H9 (cell line): Measurements from ENCODE around the gene SMC3. TPM values are rescaled to one million over a fixed set of nuclear protein-coding genes. Genes with fewer than 3 reads are reported as not detected.
"Not testable (repeated sequence)": the region's sequence is repeated elsewhere in the genome, so short reads cannot be mapped to it uniquely, and the experiment has no call there.

Experiments
- DNase-seq: peaks from one replicate; pipeline ENCODE4 v3.0.0-alpha.2; 2017
- H2AFZ ChIP-seq: one replicate; pipeline ENCODE4 v1.6.1; 2013; ENCODE audit warnings: mild to moderate bottlenecking, low read length, control low read depth, moderate library complexity
- H2AK5ac ChIP-seq: 2 replicates; pipeline ENCODE4 v1.6.1; 2013; ENCODE audit warnings: low read length, control low read depth, mixed read lengths; ENCODE audit not compliant: insufficient read length
- H2BK120ac ChIP-seq: one replicate; pipeline ENCODE4 v1.6.1; 2013; ENCODE audit warnings: low read depth, mild to moderate bottlenecking, low read length, control low read depth, inconsistent platforms; ENCODE audit not compliant: poor library complexity, severe bottlenecking
- H2BK12ac ChIP-seq: 2 replicates; pipeline ENCODE4 v1.6.1; 2013; ENCODE audit warnings: low read length, control low read depth, mixed read lengths, low read depth; ENCODE audit not compliant: insufficient read length
- H2BK15ac ChIP-seq: 2 replicates; pipeline ENCODE4 v1.6.1; 2013; ENCODE audit warnings: low read depth, low read length, control low read depth
- H2BK20ac ChIP-seq: one replicate; pipeline ENCODE4 v1.6.1; 2013; ENCODE audit warnings: low read depth, mild to moderate bottlenecking, low read length, control low read depth, inconsistent platforms; ENCODE audit not compliant: poor library complexity, severe bottlenecking
- H2BK5ac ChIP-seq: 2 replicates; pipeline ENCODE4 v1.6.1; 2013; ENCODE audit warnings: low read length, control low read depth, mixed read lengths; ENCODE audit not compliant: insufficient read length
- H3K14ac ChIP-seq: 2 replicates; pipeline ENCODE4 v1.6.1; 2013; ENCODE audit warnings: low read length, control low read depth; ENCODE audit not compliant: insufficient read depth
- H3K18ac ChIP-seq: 2 replicates; pipeline ENCODE4 v1.6.1; 2013; ENCODE audit warnings: low read depth, mild to moderate bottlenecking, mixed read lengths, low read length, control low read depth; ENCODE audit not compliant: insufficient read length
- H3K23ac ChIP-seq: 2 replicates; pipeline ENCODE4 v1.6.1; 2013; ENCODE audit warnings: low read length, control low read depth, mixed read lengths, low read depth; ENCODE audit not compliant: insufficient read length
- H3K23me2 ChIP-seq: 2 replicates; pipeline ENCODE4 v1.6.1; 2013; ENCODE audit warnings: low read depth, mild to moderate bottlenecking, mixed read lengths, low read length, control low read depth; ENCODE audit not compliant: insufficient read length, poor library complexity, severe bottlenecking
- H3K27ac ChIP-seq: 2 replicates; pipeline ENCODE4 v1.5.1; 2013; ENCODE audit warnings: low read length, control low read depth, mixed read lengths, low read depth; ENCODE audit not compliant: insufficient read length
- H3K27me3 ChIP-seq: 2 replicates; pipeline ENCODE4 v1.6.1; 2013; ENCODE audit warnings: low read length, control low read depth, inconsistent platforms; ENCODE audit not compliant: insufficient read depth
- H3K4ac ChIP-seq: 2 replicates; pipeline ENCODE4 v1.6.1; 2013; ENCODE audit warnings: low read depth, mild to moderate bottlenecking, control low read depth, inconsistent platforms, low read length, moderate library complexity
- H3K4me1 ChIP-seq: 2 replicates; pipeline ENCODE4 v1.6.1; 2013; ENCODE audit warnings: low read length, control low read depth, inconsistent platforms; ENCODE audit not compliant: insufficient read depth
- H3K4me2 ChIP-seq: 2 replicates; pipeline ENCODE4 v1.6.1; 2013; ENCODE audit warnings: low read length, control low read depth, mixed read lengths; ENCODE audit not compliant: insufficient read length, insufficient read depth
- H3K56ac ChIP-seq: 2 replicates; pipeline ENCODE4 v1.6.1; 2013; ENCODE audit warnings: low read depth, mild to moderate bottlenecking, mixed read lengths, low read length, control low read depth; ENCODE audit not compliant: insufficient read length
- H3K79me1 ChIP-seq: 2 replicates; pipeline ENCODE4 v1.6.1; 2013; ENCODE audit warnings: low read depth, mild to moderate bottlenecking, moderate library complexity, low read length, control low read depth, inconsistent platforms; ENCODE audit not compliant: insufficient read depth, poor library complexity, severe bottlenecking
- H3K79me2 ChIP-seq: 2 replicates; pipeline ENCODE4 v1.6.1; 2013; ENCODE audit warnings: low read length, control low read depth, inconsistent platforms; ENCODE audit not compliant: insufficient read depth
- H3K9ac ChIP-seq: 2 replicates; pipeline ENCODE4 v1.6.1; 2013; ENCODE audit warnings: low read length, control low read depth, mixed read lengths; ENCODE audit not compliant: insufficient read length; ENCODE audit errors: extremely low read depth
- H3K9me3 ChIP-seq: one replicate; pipeline ENCODE4 v1.6.1; 2013; ENCODE audit warnings: low read depth, low read length, inconsistent platforms; ENCODE audit not compliant: control insufficient read depth
- H3T11ph ChIP-seq: one replicate; pipeline ENCODE4 v1.6.1; 2013; ENCODE audit warnings: mild to moderate bottlenecking, low read length, control low read depth, inconsistent platforms
- H4K20me1 ChIP-seq: one replicate; pipeline ENCODE4 v1.6.1; 2013; ENCODE audit not compliant: control insufficient read depth, insufficient read length, insufficient read depth
- H4K5ac ChIP-seq: 2 replicates; pipeline ENCODE4 v1.6.1; 2013; ENCODE audit warnings: low read depth, mild to moderate bottlenecking, mixed read lengths, low read length, control low read depth; ENCODE audit not compliant: insufficient read length
- H4K8ac ChIP-seq: replicated peaks from 2 replicates; pipeline ENCODE4 v1.6.1; 2013; ENCODE audit warnings: low read length, control low read depth, mixed read lengths, low read depth; ENCODE audit not compliant: insufficient read length
- H4K91ac ChIP-seq: 2 replicates; pipeline ENCODE4 v1.6.1; 2013; ENCODE audit warnings: low read depth, mild to moderate bottlenecking, moderate library complexity, mixed read lengths, low read length, control low read depth; ENCODE audit not compliant: insufficient read length
- H3K27ac Mint-ChIP-seq, 3 experiments: 2 replicates in 2 of 3; 3 replicates in 1 of 3; pipeline ENCODE4 v1.8.0; 2020 to 2021; ENCODE audit warnings: mixed read lengths in 3 of 3, mild to moderate bottlenecking in 1 of 3, moderate library complexity in 1 of 3
- H3K27me3 Mint-ChIP-seq: 2 replicates; pipeline ENCODE4 v1.8.0; 2021; ENCODE audit warnings: low read depth, mild to moderate bottlenecking, moderate library complexity, mixed read lengths
- H3K36me3 Mint-ChIP-seq, 3 experiments: 2 replicates in 2 of 3; 3 replicates in 1 of 3; pipeline ENCODE4 v1.8.0; 2020 to 2021; ENCODE audit warnings: low read depth in 3 of 3, mixed read lengths in 3 of 3; ENCODE audit not compliant: insufficient read depth in 1 of 3
- H3K4me1 Mint-ChIP-seq, 2 experiments: 2 replicates each; pipeline ENCODE4 v1.8.0; 2020; ENCODE audit warnings: mixed read lengths in 2 of 2
- H3K4me3 Mint-ChIP-seq, 2 experiments: 2 replicates in 1 of 2; 3 replicates in 1 of 2; pipeline ENCODE4 v1.8.0; 2020 to 2021; ENCODE audit warnings: mild to moderate bottlenecking in 2 of 2, mixed read lengths in 2 of 2, moderate library complexity in 1 of 2
- H3K9me3 Mint-ChIP-seq, 2 experiments: 2 replicates in 1 of 2; 3 replicates in 1 of 2; pipeline ENCODE4 v1.8.0; 2020; ENCODE audit warnings: mild to moderate bottlenecking in 2 of 2, mixed read lengths in 2 of 2, moderate library complexity in 1 of 2
- WGBS: extraction: QIAGEN DNeasy Blood & Tissue Kit; methylation state at CpG from one replicate; pipeline ENCODE4 v1.1.7; 2013; ENCODE audit warnings: missing lambda C conversion rate, low lambda C conversion rate, mixed read lengths; ENCODE audit not compliant: insufficient read length; ENCODE audit errors: extremely low coverage; 5-methylcytosine and 5-hydroxymethylcytosine counted together
- total RNA-seq: library from RNA; stranded (reverse); gene quantifications from 2 replicates; pipeline ENCODE4 v1.2.1, GENCODE V29; 2021
- TF ChIP-seq, protein P1 (sequence below): fragments of 200-600 bp; sonication (generic); conservative IDR thresholded peaks from 3 replicates; pipeline ENCODE4 v1.8.0; 2021; ENCODE audit warnings: antibody characterized with exemption, mild to moderate bottlenecking

The SMC3 gene
- total RNA-seq, 1 experiment from 2014 or later, result 82.4 TPM

GRCh38 chr10:110638319-110638718 lies 70.8 kb downstream of the SMC3 start:
- no CpG with 5 or more reads among the region's 3 CpGs for WGBS
- no peak overlapping the region for H2AFZ ChIP-seq
- Mint-ChIP-seq H3K36me3 (peaks cover 0 to 2% (median 0%) of the 10 kb centered on the region in 3 experiments; a peak in 1 of 7 replicates), H3K9me3 (peaks cover 0 to 2% of the 10 kb centered on the region in 2 experiments; a peak in 2 of 5 replicates), H3K27me3 (peaks cover 27% of the 10 kb centered on the region), H3K4me1 (peaks cover 41 to 42% of the 10 kb centered on the region in 2 experiments), H3K4me3 (no peak overlapping the region), H3K27ac (no peak overlapping the region)
- H3K4ac ChIP-seq, result no peak overlapping the region
- H3T11ph ChIP-seq, result no peak overlapping the region
- H3K79me2 ChIP-seq, result no peaks in the 10 kb centered on the region
- peaks cover 6% of the 10 kb centered on the region for H3K23me2 ChIP-seq
- no peak overlapping the region for H3K27ac ChIP-seq
- no peaks in the 10 kb centered on the region for H3K9me3 ChIP-seq
- H4K5ac ChIP-seq, result no peak overlapping the region
- no peak overlapping the region for H2BK120ac ChIP-seq
- H4K91ac ChIP-seq, result no peak overlapping the region
- H3K18ac ChIP-seq, result no peak overlapping the region
- no peak overlapping the region for H3K23ac ChIP-seq
- H3K4me1 ChIP-seq, result peaks cover 6% of the 10 kb centered on the region; the same call in 1 of the 2 replicates
- no peak for DNase-seq
- H4K8ac ChIP-seq, result no peak overlapping the region
- no peaks in the 10 kb centered on the region for H4K20me1 ChIP-seq
- TF ChIP-seq, protein P1, sequence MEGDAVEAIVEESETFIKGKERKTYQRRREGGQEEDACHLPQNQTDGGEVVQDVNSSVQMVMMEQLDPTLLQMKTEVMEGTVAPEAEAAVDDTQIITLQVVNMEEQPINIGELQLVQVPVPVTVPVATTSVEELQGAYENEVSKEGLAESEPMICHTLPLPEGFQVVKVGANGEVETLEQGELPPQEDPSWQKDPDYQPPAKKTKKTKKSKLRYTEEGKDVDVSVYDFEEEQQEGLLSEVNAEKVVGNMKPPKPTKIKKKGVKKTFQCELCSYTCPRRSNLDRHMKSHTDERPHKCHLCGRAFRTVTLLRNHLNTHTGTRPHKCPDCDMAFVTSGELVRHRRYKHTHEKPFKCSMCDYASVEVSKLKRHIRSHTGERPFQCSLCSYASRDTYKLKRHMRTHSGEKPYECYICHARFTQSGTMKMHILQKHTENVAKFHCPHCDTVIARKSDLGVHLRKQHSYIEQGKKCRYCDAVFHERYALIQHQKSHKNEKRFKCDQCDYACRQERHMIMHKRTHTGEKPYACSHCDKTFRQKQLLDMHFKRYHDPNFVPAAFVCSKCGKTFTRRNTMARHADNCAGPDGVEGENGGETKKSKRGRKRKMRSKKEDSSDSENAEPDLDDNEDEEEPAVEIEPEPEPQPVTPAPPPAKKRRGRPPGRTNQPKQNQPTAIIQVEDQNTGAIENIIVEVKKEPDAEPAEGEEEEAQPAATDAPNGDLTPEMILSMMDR, result no peak
- peaks cover 13% of the 10 kb centered on the region; the same call in 1 of the 2 replicates for H3K27me3 ChIP-seq
- H2BK12ac ChIP-seq, result no peak overlapping the region
- no peak overlapping the region for H2BK15ac ChIP-seq
- no peak overlapping the region for H3K56ac ChIP-seq
- no peak overlapping the region for H3K4me2 ChIP-seq
- no peak overlapping the region for H2BK20ac ChIP-seq
- H2BK5ac ChIP-seq, result no peak overlapping the region
- no peak overlapping the region for H2AK5ac ChIP-seq
- H3K14ac ChIP-seq, result no peak overlapping the region
- no peaks in the 10 kb centered on the region for H3K79me1 ChIP-seq
- H3K9ac ChIP-seq, result no peak overlapping the region

DNA sequence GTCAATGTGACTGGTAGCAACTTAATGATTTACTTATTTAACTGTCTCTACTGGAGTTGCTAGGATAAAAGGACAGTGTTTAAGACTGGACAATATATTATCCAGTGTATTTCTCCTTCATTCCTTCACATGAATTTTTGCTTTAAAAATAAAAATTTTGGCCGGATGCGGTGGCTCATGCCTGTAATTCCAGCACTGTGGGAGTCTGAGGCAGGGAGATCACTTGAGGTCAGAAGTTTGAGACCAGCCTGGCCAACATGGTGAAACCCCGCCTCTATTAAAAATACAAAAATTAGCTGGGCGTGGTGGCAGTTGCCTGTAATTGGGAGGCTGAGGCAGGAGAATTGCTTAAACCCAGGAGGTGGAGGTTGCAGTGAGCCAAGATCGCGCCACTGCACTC lies 71.6 kb downstream of the SMC3 start:
- not testable (repeated sequence) for H3K4ac ChIP-seq, H4K8ac ChIP-seq, H3K23ac ChIP-seq, H2BK15ac ChIP-seq, H3K79me2 ChIP-seq, H3K4me1 ChIP-seq, H2BK120ac ChIP-seq, H3K14ac ChIP-seq, H3K18ac ChIP-seq, H2AK5ac ChIP-seq, H3K79me1 ChIP-seq, H3T11ph ChIP-seq, H3K9me3 Mint-ChIP-seq, H3K56ac ChIP-seq, H4K91ac ChIP-seq, H2BK12ac ChIP-seq, H2AFZ ChIP-seq, DNase-seq, H3K27ac Mint-ChIP-seq, H3K4me2 ChIP-seq, H4K20me1 ChIP-seq, H3K27ac ChIP-seq, H3K36me3 Mint-ChIP-seq, H3K4me3 Mint-ChIP-seq, H4K5ac ChIP-seq, H2BK20ac ChIP-seq, H2BK5ac ChIP-seq, H3K9ac ChIP-seq, H3K9me3 ChIP-seq
- WGBS, result no CpG with 5 or more reads among the region's 6 CpGs
- Histone ChIP-seq H3K27me3 (peaks cover 19% of the 10 kb centered on the region; the same call in 1 of the 2 replicates), H3K23me2 (peaks cover 13% of the 10 kb centered on the region)
- Mint-ChIP-seq H3K27me3 (peaks cover 31% of the 10 kb centered on the region), H3K4me1 (peaks cover 43% of the 10 kb centered on the region in 2 experiments)
